DMS79 treated with DMSO at 0.1 percent for 48 hours (cell line): ENCODE results near the gene CCDC181.

Experiments used
- DNase-seq: peaks from one replicate; lab custom pipeline; 2025; lab: John Stamatoyannopoulos, UW

The CCDC181 gene

DNA sequence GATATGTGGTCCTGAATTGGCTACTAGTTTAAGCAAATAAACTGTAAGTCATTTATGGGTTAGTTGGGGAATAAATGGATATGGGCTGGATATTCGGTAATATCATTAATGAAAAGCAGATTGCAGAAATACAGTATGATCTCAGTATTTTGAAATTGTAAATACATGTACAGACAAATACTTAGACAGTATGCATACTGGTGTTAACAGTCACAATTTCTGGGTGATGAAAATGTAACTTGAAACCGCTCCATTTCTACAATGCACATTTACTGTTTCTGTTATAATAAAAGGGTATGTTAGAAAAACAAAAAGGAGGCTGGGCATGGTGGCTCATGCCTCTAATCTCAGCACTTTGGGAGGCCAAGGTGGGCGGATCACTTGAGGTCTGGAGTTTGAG is 31.3 kb downstream of the CCDC181 start:
- no peak for DNase-seq

DNA sequence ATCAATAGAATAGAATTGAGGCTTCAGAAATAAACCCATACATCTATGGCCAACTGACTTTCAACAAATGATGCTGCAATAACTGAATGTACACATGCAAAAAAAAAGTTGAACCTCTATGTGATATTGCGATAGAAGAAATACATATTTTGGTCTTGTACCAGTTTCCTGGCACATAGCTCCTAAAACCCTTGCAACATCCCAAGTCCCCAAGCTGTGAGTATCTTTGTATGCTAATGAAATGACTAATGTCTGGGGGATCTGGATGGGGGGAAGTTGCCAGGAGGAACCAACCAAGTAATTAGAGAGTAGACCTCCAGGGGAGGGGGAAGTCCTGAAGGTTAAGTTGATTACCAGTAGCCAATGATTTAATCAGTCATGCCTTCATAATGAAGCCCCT is 34.9 kb downstream of the CCDC181 start:
- DNase-seq: no peak

DNA sequence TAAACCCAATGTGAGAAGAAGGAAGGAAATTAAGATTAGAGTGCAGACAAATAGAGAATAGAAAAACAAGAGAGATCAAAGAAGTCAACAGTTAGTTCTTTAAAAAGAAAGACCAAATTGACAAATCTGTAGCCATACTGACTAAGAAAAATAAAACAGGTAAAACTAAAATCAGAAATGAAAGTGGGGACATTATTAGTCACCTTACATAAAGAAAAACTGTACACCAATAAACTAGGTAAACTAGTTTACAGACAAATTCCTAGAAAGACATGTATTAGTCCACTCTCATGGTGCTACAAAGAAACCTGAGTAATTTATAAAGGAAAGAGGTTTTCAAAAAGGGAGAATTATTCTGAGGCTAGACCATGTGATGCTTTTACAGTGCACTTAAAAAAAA is 37.0 kb downstream of the CCDC181 start:
- no peak for DNase-seq

DNA sequence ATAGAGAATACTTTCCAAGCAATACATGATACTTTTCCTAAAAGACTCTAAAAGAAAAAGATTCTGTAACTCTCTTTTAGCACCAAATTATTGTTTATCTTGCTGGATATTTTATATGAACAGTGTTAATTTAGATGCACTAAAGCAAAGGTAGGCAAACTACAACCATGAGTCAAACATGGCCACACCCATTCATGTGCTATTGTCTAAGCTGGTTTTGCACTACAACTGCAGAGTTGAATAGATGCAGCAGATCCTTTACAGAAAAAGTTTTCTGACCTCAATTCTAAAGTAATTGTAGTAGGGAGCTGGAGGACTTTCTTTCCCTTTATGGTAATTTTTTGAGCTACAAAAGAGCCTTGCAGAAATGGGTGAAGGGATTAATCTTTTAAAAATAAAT is 39.9 kb downstream of the CCDC181 start:
- DNase-seq: no peak

DNA sequence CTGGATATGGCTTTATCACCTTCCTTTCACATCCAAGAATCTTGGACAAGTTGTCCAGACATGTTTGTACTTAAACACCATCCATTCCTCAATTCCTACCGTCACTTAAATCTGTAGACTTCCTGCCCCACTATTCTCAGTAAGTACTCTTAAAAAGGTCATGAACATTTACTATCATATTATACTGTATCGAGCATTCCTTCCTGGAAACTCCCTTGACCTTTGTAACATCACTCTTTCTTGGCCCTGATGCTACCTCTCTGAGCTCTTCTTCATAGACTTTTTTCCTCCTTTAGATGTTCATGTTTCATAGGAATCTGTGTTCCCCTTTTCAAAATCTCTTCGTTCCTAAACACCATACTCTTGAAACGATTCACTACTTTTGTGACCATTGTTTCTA is 43.8 kb downstream of the CCDC181 start:
- no peak for DNase-seq

DNA sequence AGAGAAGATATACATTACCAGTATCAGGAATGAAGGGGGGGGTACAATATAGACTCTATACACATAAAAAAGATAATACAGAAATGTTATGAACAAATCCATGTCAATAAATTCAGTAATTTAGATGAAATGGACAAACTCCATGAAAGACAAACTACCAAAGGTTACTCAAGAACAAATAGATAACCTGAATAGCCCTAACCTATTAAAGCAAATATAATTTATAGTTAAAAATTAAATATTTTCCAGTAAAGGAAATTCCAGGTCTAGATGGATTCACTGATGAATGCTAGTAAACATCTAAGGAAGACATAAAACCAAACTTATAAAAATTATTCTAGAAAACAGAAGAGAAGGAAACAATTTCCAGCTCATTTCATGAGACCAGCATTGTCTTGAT is 46.1 kb downstream of the CCDC181 start:
- DNase-seq: no peak

DNA sequence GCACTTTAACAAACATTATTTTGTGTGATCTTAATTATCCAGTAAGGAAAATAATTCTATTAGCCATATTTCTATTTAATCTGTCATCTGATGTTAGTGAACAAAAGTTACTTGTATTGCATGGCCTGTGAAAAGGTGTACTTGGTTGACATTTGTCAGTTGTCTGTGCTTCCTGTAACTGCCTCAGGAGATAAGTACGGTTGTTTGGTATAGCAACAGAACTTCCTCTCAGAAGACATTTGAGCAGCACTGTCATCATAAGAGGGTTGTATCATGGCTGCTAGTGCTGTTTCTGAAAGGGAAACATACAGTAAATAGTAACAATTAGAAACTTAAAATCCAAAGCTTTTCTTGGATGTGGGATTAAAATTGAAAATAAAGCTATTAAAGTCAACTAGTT is 55.9 kb downstream of the CCDC181 start:
- no peak for DNase-seq

DNA sequence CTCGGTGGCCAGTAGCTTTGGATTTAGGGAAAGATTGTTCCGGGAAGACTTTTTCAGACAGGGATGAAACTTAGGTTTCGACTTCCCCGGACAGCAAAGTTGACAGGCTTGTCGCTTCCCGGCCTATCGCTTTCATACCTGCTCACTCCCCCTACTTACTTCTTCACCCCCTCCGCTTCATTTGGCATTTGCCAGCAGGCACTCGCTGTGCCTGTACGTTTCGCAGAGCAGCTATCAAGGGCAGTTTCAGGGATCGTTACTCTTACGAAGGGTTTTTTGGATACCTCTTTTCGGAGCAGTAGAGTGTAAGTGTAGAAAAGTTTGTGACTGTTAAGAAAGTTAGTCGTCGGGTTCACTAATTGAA is 58.9 kb downstream of the CCDC181 start:
- peak; percentile 33 for DNase-seq

DNA sequence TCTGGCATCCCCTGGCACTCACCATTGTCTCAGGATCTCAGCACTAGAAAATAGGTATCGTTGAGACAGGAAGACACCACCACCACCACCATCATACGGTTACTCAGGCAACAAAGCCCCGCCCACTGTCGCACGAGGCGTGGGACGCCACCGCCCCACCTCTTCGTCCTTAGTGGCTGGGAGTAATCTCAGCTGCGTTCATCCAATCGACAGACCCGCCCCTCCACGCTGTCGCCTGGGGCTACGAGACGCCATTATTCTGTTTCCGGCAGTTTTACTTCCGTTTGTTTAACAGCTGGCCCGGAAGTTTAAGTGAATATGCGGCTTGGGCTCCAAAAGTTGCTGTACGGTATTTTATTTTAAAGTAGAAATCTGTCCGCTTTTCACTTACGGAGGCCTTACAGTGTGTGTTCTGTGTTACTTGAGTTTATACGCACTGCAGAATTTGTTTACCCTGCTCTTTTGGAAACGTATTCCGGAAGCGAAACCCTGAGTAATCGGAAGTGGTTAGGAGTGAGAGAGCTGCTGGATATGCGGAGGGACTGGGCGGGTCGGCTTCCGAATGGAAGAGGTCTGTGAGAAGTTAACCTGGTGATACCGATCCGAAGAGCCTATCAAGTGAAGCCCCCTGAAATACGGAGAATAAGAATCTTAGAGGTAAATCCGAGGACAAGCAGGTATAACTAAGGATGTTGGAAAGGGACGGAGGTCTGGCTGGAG is 59.4 kb downstream of the CCDC181 start, which contains the start of the genes BLZF1 and NME7:
Gene BLZF1 (plus strand): TSS at position 510 of the 720 bp plus-strand sequence. CDS start 1,328 bp downstream, outside the sequence.
Gene NME7 (minus strand): TSS at position 112 of the 720 bp plus-strand sequence. CDS start 87 bp downstream, at position 25.
- DNase-seq: peak; percentile 96

DNA sequence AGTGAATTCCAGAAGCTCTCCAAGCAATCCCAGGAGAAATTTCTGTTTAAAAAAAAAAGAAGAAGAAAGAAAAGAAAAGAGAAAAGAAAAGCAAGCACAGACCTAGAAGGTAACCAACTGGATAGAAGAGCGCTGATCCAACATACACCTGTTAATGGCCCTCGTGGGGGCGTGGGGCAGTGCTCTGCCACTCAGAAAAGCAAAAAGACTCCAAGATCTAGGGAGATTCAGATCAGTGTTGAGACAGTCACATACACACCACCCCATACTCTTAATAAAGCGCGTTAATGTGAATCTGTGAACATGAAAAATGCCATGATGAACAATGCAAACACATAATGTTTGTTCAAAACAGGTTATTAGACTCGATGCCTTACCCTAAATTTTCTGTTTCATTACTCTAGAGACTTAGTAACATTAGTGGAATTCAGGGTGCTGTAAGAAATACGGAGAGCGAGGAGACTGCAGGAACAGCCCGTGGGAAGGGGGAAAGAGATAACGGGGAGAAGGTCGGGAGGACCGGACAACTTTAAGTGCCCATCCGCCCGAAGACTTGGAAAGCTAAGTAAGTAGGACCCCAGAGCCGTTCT is 60.1 kb downstream of the CCDC181 start:
- DNase-seq: no peak

DNA sequence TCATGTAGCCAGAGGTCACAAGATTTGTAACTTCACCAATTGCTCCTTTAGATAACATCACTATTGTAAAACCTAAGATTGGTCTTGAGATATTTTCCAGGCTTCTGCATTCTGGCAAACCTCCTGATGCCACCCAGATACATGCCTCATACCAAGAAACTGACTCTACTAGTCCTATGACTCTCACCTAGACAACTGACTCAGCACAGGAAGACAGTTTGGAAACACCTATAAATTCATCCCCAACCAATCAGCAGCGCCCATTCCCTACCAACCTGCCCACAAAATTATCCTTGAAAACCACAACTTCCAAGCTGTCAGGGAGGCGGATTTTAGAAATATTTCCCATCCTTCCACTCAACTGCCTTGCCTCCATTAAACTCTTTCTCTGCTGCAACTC is 62.3 kb downstream of the CCDC181 start:
- no peak for DNase-seq

DNA sequence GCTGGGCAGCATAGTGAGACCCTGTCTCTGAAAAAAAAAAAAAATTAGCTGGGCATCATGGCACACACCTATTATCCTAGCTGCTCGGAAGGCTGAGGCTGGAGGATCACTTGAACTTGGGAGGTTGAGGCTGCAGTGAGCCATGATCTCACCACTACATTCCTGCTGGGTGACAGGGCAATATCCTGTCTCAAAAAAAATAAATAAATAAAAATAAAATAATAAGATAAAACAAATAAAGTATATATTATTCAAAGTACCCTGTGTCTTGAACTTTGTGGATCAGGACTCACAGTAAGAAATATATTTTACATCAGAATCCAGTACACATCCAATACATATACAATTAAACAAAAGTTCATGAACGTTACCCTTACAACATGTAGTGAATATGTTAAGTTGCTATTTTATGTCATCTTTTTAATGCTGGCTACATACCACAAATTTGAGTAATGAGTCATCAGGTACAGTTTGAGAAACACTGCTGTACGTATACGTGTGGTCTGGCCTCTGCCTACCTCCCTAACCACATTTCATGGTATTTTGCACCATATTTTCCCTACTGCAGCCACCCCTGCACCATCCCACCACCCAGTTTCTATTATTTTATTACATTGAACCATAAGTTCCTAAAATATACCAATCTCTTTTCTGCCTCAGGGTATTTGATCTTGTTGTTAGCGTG is 64.1 kb downstream of the CCDC181 start:
- no peak for DNase-seq

DNA sequence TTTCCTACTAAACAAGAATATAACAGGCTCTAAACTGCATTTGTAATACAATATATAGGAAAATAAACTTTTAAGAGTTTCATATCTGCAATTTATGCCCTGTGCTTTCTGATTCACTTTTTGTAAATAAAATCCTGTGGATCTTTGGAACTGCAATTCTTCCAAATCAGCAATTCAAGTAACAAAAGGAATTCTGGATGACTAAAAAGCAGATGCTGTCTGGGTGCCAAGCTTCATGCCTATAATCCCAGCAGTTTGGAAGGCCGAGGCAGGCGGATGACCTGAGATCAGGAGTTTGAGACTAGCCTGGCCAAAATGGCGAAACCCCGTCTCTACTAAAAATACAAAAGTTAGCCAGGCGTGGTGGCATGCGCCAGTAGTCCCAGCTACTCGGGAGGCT is 66.0 kb downstream of the CCDC181 start:
- DNase-seq: no peak

DNA sequence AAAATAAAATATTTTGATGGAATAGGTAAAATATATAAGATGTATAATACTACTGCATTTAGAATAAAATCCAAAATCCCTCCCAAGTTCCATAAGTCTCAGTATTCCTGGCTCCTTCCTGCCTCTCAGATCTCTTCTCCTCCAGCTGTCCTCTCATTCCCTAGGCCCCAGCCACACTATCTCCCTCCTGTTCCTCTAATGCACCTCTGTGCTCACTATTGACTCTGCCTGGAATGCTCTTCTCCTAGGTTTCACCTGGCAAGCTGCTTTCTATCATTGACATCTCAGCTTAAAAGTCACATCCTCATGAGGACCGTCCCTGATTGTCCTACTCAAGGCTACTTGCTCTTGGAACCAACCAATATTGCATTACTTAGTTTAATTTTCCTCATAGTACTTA is 66.9 kb downstream of the CCDC181 start:
- DNase-seq: no peak

DNA sequence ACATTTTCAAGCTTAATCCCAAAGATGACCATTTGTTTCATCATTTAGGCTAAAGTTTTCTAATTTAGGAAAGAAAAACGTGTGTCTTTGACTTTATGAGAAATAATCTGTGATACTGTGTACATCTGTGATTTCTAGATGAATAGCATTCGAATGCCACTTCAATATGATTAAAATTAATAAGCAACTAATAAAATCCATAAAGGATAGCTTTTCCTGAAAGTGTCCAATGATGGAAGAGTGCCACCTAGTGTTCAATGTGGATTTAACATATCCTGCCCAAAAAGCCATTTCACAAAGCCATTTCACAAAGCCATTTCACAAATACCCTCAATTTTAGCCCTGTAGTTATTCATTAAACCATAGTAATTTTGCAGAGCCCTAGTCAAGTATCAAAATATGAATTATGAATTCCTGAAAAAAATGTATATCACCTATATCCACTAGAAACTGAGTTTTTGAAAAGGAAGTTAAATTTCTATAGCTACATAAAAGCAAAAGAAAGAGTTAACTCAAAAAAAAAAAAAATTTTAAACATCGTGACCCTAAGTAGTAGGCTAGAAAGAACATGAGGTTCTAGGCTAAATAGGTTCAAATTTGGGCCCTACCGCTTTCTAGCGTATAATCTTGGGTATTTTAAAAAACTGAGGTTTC is 78.8 kb downstream of the CCDC181 start:
- peak; percentile 70 for DNase-seq

DNA sequence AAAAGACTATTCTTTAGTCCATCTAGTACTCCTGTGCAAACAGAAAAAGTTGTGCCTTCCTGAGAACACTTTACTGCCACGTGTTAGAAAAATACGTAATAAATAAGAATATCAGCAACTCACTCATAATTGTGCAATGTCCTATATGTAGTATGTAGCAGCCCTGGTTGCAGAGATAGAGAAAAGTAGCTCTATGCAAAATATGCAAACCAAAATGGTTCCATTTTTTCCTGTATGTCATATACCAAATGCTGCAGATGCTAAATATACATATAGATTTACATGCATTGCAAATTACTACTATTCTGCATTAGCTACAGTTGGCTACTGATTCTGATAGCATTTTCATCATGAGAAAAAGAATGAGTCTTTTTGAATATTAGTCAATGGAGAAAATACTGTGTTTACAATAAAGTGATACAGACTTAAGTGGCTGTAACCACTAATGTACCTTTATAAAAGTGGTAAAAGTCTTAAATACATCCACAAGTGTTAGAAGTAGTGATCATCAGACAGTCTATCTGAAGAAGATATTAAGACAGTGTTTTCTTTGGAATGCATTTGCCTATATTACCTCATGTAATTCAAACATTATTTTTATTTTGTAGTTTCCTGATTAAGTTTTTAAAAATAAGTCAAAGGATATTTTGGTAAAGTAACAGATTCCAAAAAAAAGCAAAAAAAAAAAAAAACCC is 79.4 kb downstream of the CCDC181 start:
- DNase-seq: no peak

DNA sequence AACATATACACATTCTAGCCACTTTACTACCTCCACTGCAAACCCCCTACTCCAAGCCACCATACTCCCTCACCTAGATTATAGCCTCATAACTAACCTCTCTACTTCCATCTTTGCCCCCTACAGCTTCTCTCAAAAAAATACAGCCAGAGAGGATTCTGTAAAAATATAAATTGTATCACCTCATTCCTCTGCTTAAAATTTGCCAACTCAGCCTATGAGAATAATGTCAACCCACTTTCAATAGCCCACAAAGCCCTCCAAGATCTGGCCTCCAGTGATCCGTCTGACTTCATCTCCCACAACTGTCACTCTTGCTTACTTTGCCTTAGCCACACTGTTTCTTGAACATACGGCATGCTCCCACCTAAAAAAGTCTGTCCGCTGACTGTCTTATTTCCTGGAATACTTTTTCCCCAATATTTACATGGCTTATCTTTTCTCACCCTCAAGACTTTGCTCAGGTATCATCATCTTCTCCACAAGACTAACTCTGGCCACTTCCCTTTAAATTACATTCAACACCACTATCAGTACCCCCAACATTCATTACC is 81.2 kb downstream of the CCDC181 start:
- no peak for DNase-seq

DNA sequence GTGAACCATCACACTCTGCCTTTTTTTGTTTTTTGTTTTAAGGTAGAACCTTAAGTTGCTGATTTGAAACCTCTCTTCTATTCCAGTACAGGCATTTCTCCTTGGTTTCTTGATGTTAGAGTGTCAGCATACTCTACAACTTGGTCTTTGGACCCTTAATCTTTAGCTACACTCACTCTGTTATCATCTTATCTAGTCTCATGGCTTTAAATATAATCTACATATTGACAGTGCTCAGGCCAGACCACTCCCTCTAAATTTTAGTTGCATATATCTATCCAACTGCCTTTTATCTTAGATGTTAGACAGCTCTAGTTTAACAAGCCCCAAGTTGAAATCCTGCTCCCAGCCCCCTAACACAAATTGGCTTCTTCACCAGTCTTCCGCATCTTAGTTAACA is 81.8 kb downstream of the CCDC181 start:
- no peak for DNase-seq
